K562 (cell line): Measurements from ENCODE around the gene SYNGR3. TPM values are rescaled to one million over a fixed set of nuclear protein-coding genes. Genes with fewer than 3 reads are reported as not detected.

Source experiments
- BMI1 ChIP-seq: fragments of 150-350 bp; IDR thresholded peaks from 2 replicates; pipeline ENCODE4 v1.6.1; 2014; ENCODE audit warnings: low read length
- CTBP1 ChIP-seq: fragments of 450-650 bp; IDR thresholded peaks from 2 replicates; pipeline ENCODE4 v1.6.1; 2016; ENCODE audit warnings: borderline replicate concordance
- HIVEP1 ChIP-seq: fragments of 250-450 bp; sonication (Bioruptor Pico); IDR thresholded peaks from 2 replicates; pipeline ENCODE4 v1.4.0; 2020; ENCODE audit warnings: mild to moderate bottlenecking
- HNRNPUL1 ChIP-seq: fragments of 200-400 bp; formaldehyde crosslinking; IDR thresholded peaks from 2 replicates; pipeline ENCODE4 v1.6.1; 2017; ENCODE audit warnings: low read length
- KLF13 ChIP-seq: fragments of 450-650 bp; IDR thresholded peaks from 2 replicates; pipeline ENCODE4 v1.6.1; 2016; ENCODE audit warnings: missing genetic modification characterization, low read depth, mild to moderate bottlenecking, missing compliant biosample characterization, moderate library complexity, borderline replicate concordance
- MECOM ChIP-seq: fragments of 250-450 bp; sonication (Bioruptor Pico); IDR thresholded peaks from 2 replicates; pipeline ENCODE4 v1.8.0; 2022; ENCODE audit warnings: inconsistent platforms
- MXI1 ChIP-seq: IDR thresholded peaks from 2 replicates; pipeline ENCODE4 v1.6.1; 2011; ENCODE audit warnings: low read depth, mild to moderate bottlenecking, improper control_type of control experiment, low read length
- NR2C2 ChIP-seq, 2 experiments: fragments of 200-800 bp in 1 of 2; sonication (Bioruptor generic) in 1 of 2; sonication (generic) in 1 of 2; formaldehyde crosslinking in 1 of 2; IDR thresholded peaks; 2 replicates each; pipeline versions ENCODE4 v1.6.1 to v1.8.0; 2016 to 2022; ENCODE audit warnings: mild to moderate bottlenecking in 1 of 2, missing compliant biosample characterization in 1 of 2, missing genetic modification characterization in 1 of 2, missing genetic modification reagents in 1 of 2
- PHB ChIP-seq: fragments of 250-450 bp; sonication (Bioruptor Pico); IDR thresholded peaks from 2 replicates; pipeline ENCODE4 v1.5.0; 2021
- PURB ChIP-seq: sonication (generic); formaldehyde crosslinking; IDR thresholded peaks from 2 replicates; pipeline ENCODE4 v1.9.0; 2021; ENCODE audit warnings: low read depth, mild to moderate bottlenecking, missing genetic modification reagents
- RB1 ChIP-seq: fragments of 450-650 bp; IDR thresholded peaks from 2 replicates; pipeline ENCODE4 v1.6.1; 2017; ENCODE audit warnings: low read depth, mild to moderate bottlenecking
- SRSF1 ChIP-seq: fragments of 200-400 bp; formaldehyde crosslinking; IDR thresholded peaks from 2 replicates; pipeline ENCODE4 v1.6.1; 2017; ENCODE audit warnings: mild to moderate bottlenecking, low read depth, low read length, moderate library complexity
- TEAD4 ChIP-seq, 2 experiments: sonication (generic) in 1 of 2; formaldehyde crosslinking in 1 of 2; IDR thresholded peaks; 2 replicates each; pipeline versions ENCODE4 v1.6.1 to v1.8.0; 2012 to 2022; ENCODE audit warnings: borderline replicate concordance in 1 of 2, inconsistent platforms in 1 of 2, low read length in 1 of 2, mild to moderate bottlenecking in 1 of 2, missing genetic modification reagents in 1 of 2
- TRIM24 ChIP-seq, 2 experiments: fragments of 450-650 bp; IDR thresholded peaks; 2 replicates each; pipeline ENCODE4 v1.6.1; 2016
- ZBTB11 ChIP-seq, 3 experiments: fragments of 200-800 bp in 1 of 3; fragments of 250-450 bp in 1 of 3; fragments of 450-650 bp in 1 of 3; sonication (Bioruptor Pico) in 1 of 3; sonication (Bioruptor generic) in 1 of 3; formaldehyde crosslinking in 1 of 3; IDR thresholded peaks; 2 replicates each; pipeline versions ENCODE4 v1.6.1 to v1.8.0; 2016 to 2022; ENCODE audit warnings: mild to moderate bottlenecking in 2 of 3, missing genetic modification characterization in 2 of 3, missing compliant biosample characterization in 1 of 3, moderate library complexity in 1 of 3
- ZNF174 ChIP-seq: fragments of 250-450 bp; sonication (Bioruptor Pico); IDR thresholded peaks from 2 replicates; pipeline ENCODE4 v1.4.0; 2020; ENCODE audit warnings: mild to moderate bottlenecking
- ZNF695 ChIP-seq: fragments of 450-650 bp; formaldehyde crosslinking; IDR thresholded peaks from 2 replicates; pipeline ENCODE4 v1.4.0; 2020; ENCODE audit warnings: mild to moderate bottlenecking, moderate library complexity
- ZNF764 ChIP-seq: fragments of 250-450 bp; sonication (Bioruptor Pico); IDR thresholded peaks from 2 replicates; pipeline ENCODE4 v1.4.0; 2020; ENCODE audit warnings: low read depth, mild to moderate bottlenecking, moderate library complexity
- polyA plus RNA-seq, 8 experiments: library from polyadenylated mRNA; depleted of rRNA in 4 of 8; stranded (reverse) in 5 of 8; unstranded in 3 of 8; fragments of >200 nt; fragmentation: Nextera tagmentation in 2 of 8; fragmentation: Illumina TruSeq in 1 of 8; extraction: Ambion mirVana in 2 of 8; extraction: Trizol in 1 of 8; gene quantifications; 2 replicates each; pipeline versions ENCODE4 v1.2.1 to v1.2.3, GENCODE V29; 2011 to 2014; ENCODE audit warnings: inconsistent platforms in 1 of 8, missing spikeins in 1 of 8
- total RNA-seq, 7 experiments: library from RNA; depleted of rRNA in 6 of 7; stranded (reverse); fragments of >200 nt in 6 of 7; fragmentation: Illumina TruSeq in 2 of 7; extraction: Trizol in 2 of 7; gene quantifications; 2 replicates each; pipeline versions ENCODE4 v1.2.1 to v1.2.3, GENCODE V29; 2011 to 2021; ENCODE audit warnings: low replicate concordance in 1 of 7
- TF ChIP-seq, protein P1 (sequence below): fragments of 250-450 bp; sonication (Bioruptor Pico); IDR thresholded peaks from 2 replicates; pipeline ENCODE4 v1.8.0; 2021; ENCODE audit warnings: mild to moderate bottlenecking, moderate library complexity
- TF ChIP-seq, protein P2 (sequence below): fragments of 450-650 bp; IDR thresholded peaks from 2 replicates; pipeline ENCODE4 v1.6.1; 2018; ENCODE audit warnings: mild to moderate bottlenecking, low read depth; ENCODE audit not compliant: partially characterized antibody

Gene SYNGR3
- total and polyA plus RNA-seq, 9 of the 15 experiments (the other 6 are each of a cell fraction or from before 2014, with no cell fraction given), result 3.7 to 69.2 (median 36.3) TPM

GRCh38 chr16:1963806-1964505 is 25.8 kb upstream of the SYNGR3 start (continued):
- TF ChIP-seq KLF13 (no peak), SRSF1 (peak; percentile 82; the same call in 1 of the 2 replicates), HNRNPUL1 (peak; percentile 87; the same call in 1 of the 2 replicates), PHB (CRISPR knock-in tag) (0 out of 2 replicates have a peak, but pooled peaks have one; percentile 47), ZNF695 (CRISPR knock-in tag) (no peak), ZNF174 (no peak), ZBTB11 (CRISPR knock-in tag; IDR thresholded peaks at IDR 0.05) (no peak), RB1 (no peak), ZNF764 (CRISPR knock-in tag) (no peak; the same call in 1 of the 2 replicates), CTBP1 (no peak), TRIM24 (IDR thresholded peaks at IDR 0.05) (no peak), TEAD4 (IDR thresholded peaks at IDR 0.05; ENCODE audit: low read length) (no peak; the same call in 1 of the 2 replicates), TEAD4 (CRISPR knock-in tag; IDR thresholded peaks at IDR 0.05; ENCODE audit: borderline replicate concordance) (no peak), PURB (CRISPR knock-in tag) (no peak), MXI1 (peak; percentile 78; the same call in 1 of the 2 replicates), BMI1 (no peak), NR2C2 (CRISPR knock-in tag; IDR thresholded peaks at IDR 0.05) (no peak), NR2C2 (tag; IDR thresholded peaks at IDR 0.05) (no peak), HIVEP1 (CRISPR knock-in tag) (no peak), MECOM (CRISPR knock-in tag) (no peak)
- TF ChIP-seq, protein P1, sequence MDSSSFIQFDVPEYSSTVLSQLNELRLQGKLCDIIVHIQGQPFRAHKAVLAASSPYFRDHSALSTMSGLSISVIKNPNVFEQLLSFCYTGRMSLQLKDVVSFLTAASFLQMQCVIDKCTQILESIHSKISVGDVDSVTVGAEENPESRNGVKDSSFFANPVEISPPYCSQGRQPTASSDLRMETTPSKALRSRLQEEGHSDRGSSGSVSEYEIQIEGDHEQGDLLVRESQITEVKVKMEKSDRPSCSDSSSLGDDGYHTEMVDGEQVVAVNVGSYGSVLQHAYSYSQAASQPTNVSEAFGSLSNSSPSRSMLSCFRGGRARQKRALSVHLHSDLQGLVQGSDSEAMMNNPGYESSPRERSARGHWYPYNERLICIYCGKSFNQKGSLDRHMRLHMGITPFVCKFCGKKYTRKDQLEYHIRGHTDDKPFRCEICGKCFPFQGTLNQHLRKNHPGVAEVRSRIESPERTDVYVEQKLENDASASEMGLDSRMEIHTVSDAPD (CRISPR knock-in tag), result no peak
- TF ChIP-seq, protein P2, sequence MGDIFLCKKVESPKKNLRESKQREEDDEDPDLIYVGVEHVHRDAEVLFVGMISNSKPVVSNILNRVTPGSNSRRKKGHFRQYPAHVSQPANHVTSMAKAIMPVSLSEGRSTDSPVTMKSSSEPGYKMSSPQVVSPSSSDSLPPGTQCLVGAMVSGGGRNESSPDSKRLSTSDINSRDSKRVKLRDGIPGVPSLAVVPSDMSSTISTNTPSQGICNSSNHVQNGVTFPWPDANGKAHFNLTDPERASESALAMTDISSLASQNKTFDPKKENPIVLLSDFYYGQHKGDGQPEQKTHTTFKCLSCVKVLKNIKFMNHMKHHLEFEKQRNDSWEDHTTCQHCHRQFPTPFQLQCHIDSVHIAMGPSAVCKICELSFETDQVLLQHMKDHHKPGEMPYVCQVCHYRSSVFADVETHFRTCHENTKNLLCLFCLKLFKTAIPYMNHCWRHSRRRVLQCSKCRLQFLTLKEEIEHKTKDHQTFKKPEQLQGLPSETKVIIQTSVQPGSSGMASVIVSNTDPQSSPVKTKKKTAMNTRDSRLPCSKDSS, result no peak
